HG02938 (cell line): ENCODE results near the gene PBXIP1.

Experiments used
- ATAC-seq: cut with Tn5 transposase; IDR thresholded peaks from one replicate; pipeline ENCODE4 v1.9.1; 2021; ENCODE audit warnings: mild to moderate bottlenecking, moderate library complexity; ENCODE audit not compliant: unreplicated experiment

PBXIP1 gene

GRCh38 chr1:154973344-154974101, 17.6 kb upstream of the PBXIP1 start:
- peak; percentile 5 for ATAC-seq

GRCh38 chr1:154972517-154973343, 16.8 kb upstream of the PBXIP1 start:
- no peak for ATAC-seq

- ATAC-seq = no peak
These were observed 16.3 kb upstream of the PBXIP1 start for GRCh38 chr1:154972213-154972516.

- ATAC-seq = no peak
These were observed 15.6 kb upstream of the PBXIP1 start for GRCh38 chr1:154971341-154971998.

DNA sequence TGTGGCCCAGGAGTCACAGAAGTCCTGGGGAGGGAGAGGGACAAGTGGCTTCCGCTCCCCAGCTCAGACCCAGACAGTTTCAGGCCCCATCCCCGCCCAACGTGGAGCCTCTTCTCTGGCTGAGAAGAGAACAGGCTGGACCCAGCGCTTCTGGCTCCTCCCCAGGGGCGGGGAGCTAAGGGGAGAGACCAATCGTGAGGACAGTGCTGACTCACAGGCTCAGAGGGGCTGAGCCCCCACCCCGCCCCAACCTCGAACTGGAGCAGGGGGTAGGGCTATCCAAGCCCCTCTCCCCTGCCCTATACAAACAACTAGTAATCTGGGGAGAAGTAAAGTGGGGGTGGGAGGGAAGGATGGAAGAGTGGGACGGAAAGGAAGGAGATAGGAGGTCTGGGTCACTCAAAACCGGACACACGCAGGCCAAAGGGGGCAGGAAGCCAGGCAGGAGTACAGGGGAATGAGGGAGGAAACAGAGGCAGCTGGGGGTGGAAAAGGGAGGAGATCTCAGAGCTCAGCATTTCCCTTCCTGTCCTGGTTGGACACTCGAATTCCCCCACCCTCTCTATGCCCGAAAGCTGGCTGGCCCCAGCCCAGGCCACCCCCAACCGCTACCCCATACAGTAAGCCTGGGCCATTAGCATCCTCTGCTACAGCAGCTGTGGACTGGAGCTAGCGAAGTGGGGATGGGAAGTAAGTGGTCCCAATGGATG, 14.9 kb upstream of the PBXIP1 start, which contains the start of gene SHC1:
SHC1 (minus strand) TSS at position 117 of the 710 bp plus-strand sequence. CDS start 221 bp downstream, outside the sequence.
- no peak for ATAC-seq

DNA sequence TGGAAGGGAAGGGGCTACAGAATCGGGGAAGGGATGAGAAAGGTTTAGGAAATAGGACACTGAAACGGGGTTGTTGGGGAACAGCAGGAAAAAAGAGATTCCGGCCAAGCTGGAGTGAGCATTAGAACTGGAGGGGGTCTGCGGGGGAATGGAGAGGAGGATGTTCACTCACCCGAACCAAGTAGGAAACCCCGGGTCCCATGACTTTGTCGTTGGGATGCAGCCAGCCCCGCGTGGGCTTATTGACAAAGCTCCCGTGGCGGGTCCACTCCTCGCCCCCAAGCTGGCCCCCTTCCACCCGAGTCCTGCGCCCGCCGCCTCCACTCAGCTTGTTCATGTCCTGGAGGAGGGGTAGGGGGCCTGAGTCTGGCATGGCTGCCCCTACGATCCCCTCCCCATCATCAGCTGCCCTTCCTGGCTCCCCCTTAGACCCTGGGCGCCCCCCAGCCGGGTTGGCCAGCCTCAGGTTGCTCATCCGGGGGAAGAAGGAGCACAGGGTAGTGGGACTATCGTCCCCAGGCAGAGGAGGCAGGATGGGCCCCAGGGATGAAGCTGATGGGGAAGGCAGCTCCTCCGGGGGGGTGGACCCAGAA, 14.1 kb upstream of the PBXIP1 start:
- no peak for ATAC-seq

GRCh38 chr1:154969246-154969645, 13.3 kb upstream of the PBXIP1 start:
- ATAC-seq = no peak

DNA sequence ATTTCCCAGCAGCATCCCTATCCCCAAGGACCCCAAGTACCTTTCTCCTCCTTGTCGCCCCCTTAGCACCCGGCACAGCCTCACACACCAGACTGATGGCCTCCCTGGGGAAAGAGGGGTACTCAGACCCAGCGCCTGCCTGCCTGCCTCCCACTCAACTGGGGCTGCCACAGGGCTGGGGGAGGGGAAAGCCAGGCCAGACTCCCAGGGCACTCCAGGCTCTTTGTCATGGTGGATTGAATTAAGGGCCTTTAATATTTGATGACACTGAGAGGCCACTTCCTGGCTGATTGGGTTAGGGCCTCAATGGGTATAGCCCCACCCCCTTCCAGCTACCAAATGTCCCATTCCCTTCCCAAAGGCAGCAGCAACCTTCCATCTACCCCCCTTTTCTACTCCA, 12.8 kb upstream of the PBXIP1 start:
- no peak for ATAC-seq

DNA sequence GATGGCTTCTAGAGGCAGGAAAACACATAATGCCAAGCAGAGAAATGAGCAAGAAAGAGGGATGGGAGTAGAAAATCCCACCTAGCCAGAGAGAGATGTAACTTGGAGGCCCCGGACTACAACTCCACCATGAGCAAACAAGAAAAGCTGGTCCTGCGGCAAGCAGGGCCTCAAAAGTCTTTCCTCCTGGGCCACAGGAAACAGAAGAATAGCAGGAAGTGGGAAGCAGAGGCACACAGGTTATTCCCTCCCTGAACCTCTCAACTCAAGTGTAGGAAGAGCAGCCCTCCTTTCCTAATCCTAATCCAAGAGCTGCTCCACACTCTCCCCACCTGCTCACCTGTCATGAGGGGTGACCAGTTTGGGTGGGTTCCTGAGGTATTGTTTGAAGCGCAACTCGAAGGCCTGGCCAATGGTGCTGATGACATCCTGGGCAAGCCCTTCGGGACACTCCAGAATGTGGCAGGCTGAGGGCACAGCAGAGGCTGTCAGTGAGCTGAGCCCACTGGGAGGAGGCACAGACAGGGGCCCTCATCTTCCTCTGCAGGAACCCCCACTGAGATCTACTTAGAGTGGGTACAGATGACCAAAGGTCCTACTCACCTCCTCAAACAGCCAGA, 11.5 kb upstream of the PBXIP1 start:
- no peak for ATAC-seq

DNA sequence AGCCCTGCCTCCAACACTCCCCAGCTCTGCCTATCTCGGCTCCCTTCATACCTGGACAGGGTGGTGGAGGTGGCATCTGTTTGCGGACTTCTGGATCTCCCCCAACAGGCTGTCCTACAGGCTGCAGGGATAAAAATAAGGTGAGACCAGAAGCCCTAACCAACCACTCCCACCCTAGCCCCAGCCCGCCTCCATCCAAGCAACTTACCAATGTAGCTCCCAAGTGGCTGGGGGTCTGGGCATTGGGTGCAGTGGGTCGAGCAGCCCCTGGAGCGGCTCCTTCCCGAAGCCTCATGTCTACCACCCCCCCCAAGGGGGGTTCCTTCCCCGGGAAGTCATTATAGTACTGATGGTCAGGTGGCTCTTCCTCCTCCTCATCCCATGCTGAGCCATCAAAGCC, 10.2 kb upstream of the PBXIP1 start:
- ATAC-seq = no peak

DNA sequence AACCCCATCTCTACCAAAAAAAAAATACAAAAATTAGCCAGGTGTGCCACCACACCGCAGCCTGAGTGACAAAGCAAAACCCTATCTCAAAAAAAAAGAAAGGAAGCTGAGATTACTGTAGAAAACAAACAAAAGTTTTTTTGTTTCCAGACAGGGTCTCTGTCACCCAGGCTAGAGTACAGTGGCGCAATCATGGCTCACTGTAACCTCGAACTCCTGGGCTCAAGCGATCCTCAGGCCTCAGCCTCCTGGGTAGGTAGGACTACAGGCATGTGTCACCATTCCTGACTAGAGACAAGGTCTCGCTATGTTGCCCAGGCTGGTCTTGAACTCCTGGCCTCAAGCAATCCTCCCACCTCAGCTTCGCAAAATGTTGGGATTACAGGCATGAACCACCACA, 8.5 kb upstream of the PBXIP1 start:
- ATAC-seq = no peak

DNA sequence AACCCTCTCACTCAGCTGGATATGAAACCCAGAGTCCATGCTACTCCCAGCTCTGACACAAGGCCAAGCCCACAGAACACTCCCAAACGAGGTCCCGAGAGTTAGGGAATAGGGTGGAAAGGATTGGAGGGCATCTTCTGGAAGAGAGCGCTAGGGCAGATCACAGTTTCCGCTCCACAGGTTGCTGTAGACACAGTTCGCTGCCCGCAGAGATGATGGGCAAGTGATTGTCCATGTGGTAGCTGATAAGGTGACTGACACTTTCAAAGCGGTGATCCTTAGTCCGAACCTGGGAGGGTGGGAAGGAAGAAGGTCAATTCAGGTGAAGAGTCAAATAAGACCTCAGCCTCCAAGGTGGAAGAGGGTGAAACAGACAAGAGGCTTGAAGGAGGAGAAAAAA, 7.7 kb upstream of the PBXIP1 start:
- no peak for ATAC-seq

- no peak for ATAC-seq
These were observed 7.0 kb upstream of the PBXIP1 start for GRCh38 chr1:154962795-154963330.

GRCh38 chr1:154962156-154962749, 6.4 kb upstream of the PBXIP1 start:
- peak; percentile 13 for ATAC-seq

DNA sequence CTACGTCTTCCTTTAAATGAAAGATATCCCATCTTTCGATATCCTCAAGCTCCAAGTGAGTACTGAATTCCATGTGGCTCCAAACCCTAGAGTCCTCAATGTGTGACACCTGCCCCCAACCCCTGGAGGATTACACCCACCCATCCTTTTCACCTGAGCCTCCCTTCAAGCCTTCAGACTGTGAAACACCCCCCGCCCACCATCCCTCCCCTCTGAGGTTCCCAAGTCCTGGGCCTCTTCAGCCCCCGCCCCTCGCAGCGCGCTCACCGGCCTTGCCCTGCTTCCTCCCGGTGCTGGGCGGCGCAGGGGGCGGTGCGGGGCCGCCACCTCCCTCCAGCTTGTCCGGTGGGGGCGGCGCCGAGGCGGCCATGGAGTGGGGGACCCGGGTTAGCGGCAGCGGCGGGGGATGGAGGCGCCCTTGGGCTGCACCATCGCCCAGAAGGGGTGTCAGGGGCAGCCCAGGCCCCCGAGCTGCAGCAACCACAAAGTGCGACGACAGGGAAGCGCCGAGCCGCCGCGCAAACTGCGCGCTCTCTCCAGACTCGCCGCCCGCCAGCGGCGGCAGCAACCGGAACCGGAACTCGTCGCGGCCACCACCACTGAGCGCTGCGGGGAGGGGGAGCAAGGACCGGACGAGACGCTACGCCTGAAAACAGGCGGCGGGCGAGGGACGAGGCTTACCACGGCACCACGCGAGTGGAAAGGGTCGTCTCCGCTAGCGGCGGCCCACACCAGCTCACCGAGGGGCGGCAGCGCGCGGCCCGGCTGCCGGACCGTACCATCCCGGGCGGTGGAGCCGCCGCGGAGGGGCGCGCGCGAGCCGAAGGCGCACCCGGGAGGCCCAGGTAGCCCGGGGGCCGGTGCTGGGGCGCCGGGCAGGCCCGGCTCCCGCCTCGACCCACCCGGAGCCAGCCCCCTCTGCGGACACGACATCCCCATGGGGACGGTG, 5.6 kb upstream of the PBXIP1 start, which contains the start of gene PYGO2:
PYGO2 (minus strand) TSS at position 576 of the 949 bp plus-strand sequence; CDS start at position 370, 206 bp downstream.
- ATAC-seq = peak; percentile 74

GRCh38 chr1:154960446-154961136, 4.7 kb upstream of the PBXIP1 start:
- no peak for ATAC-seq

DNA sequence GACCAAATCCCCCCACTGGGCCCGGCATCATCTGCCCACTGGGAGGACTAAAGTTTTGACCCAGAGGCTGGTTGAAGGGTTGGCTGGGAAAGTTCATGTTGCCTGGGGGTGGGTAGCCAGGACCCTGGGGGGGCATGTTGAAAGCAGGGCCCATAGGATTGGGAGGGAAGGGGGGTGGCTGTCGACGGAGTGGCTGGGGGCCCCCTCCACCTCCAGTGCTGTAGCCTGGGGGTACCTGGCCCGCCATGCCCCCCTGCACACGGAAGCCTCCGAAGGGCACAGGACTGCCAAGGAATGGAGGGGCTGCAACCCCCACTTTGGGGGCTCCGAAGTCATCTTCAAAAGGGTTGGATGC, 3.5 kb upstream of the PBXIP1 start:
- ATAC-seq = no peak
